ENCODE data around the gene SNHG17. TPM values are rescaled to one million over a fixed set of nuclear protein-coding genes. Genes with fewer than 3 reads are reported as not detected.

SNHG17 gene
- total RNA-seq, 1 donor from 2014 or later, result 8.0 TPM

- no peaks in the 10 kb centered on the region for H4K20me1 ChIP-seq (ENCODE audit: low read depth)
- Mint-ChIP-seq H3K27me3 (ENCODE audit: insufficient read depth, low read depth) (peaks cover 6% of the 10 kb centered on the region), H3K4me3 (peak overlapping the region; percentile 90), H3K27ac (peak overlapping the region; percentile 66), H3K9me3 (no peaks in the 10 kb centered on the region), H3K36me3 (peaks cover 21% of the 10 kb centered on the region), H3K4me1 (peaks cover 32% of the 10 kb centered on the region)
- peak overlapping the region; percentile 99 for H3K4me2 ChIP-seq
- TF ChIP-seq CTCF (IDR thresholded peaks at IDR 0.05) (peak; percentile 96), EZH2phosphoT487 (IDR thresholded peaks at IDR 0.05) (no peak)
- H3K79me2 ChIP-seq (ENCODE audit: low read depth), result peaks cover 22% of the 10 kb centered on the region
- peak overlapping the region; percentile 98 for H3K9ac ChIP-seq
- peak overlapping the region; percentile 72 for H3K27ac ChIP-seq
- no peaks in the 10 kb centered on the region for H3K36me3 ChIP-seq
- peaks cover 13% of the 10 kb centered on the region for H3K4me1 ChIP-seq
- H3K27me3 ChIP-seq, result no peaks in the 10 kb centered on the region
- H3K9me3 ChIP-seq (ENCODE audit: low read depth), result no peaks in the 10 kb centered on the region
- peaks cover 9% of the 10 kb centered on the region for H3F3A ChIP-seq (ENCODE audit: low read depth)
- DNase-seq (ENCODE audit: low spot score), result peak; percentile 97
- H2AFZ ChIP-seq (replicated peaks), result peak overlapping the region; percentile 84
- H3K4me3 ChIP-seq, result peak overlapping the region; percentile 100
Observed at GRCh38 chr20:38446441-38447209, 11.5 kb upstream of the SNHG17 start.

GRCh38 chr20:38445901-38446425 is 10.8 kb upstream of the SNHG17 start:
- Histone ChIP-seq H3K27me3 (no peaks in the 10 kb centered on the region), H3K27ac (no peak overlapping the region), H3K4me1 (peaks cover 14% of the 10 kb centered on the region), H4K20me1 (ENCODE audit: low read depth) (no peaks in the 10 kb centered on the region), H3K4me2 (peak overlapping the region; percentile 99), H3K36me3 (no peaks in the 10 kb centered on the region), H2AFZ (replicated peaks) (peak overlapping the region; percentile 74), H3K9me3 (ENCODE audit: low read depth) (no peaks in the 10 kb centered on the region), H3K79me2 (ENCODE audit: low read depth) (peaks cover 22% of the 10 kb centered on the region), H3F3A (ENCODE audit: low read depth) (peaks cover 12% of the 10 kb centered on the region), H3K4me3 (no peak overlapping the region), H3K9ac (no peak overlapping the region)
- H3K27ac Mint-ChIP-seq, result peak overlapping the region; percentile 66
- H3K27me3 Mint-ChIP-seq (ENCODE audit: insufficient read depth, low read depth), result peaks cover 5% of the 10 kb centered on the region
- peaks cover 18% of the 10 kb centered on the region for H3K36me3 Mint-ChIP-seq
- no peak for DNase-seq (ENCODE audit: low spot score)
- H3K4me1 Mint-ChIP-seq, result peaks cover 34% of the 10 kb centered on the region
- H3K4me3 Mint-ChIP-seq, result peak overlapping the region; percentile 90
- TF ChIP-seq CTCF (IDR thresholded peaks at IDR 0.05) (no peak), EZH2phosphoT487 (IDR thresholded peaks at IDR 0.05) (no peak), EZH2 (IDR thresholded peaks at IDR 0.05) (no peak)
- H3K9me3 Mint-ChIP-seq, result no peaks in the 10 kb centered on the region

- Histone ChIP-seq H3K36me3 (no peaks in the 10 kb centered on the region), H3K4me3 (no peak overlapping the region), H2AFZ (replicated peaks) (no peak overlapping the region), H3F3A (ENCODE audit: low read depth) (peaks cover 12% of the 10 kb centered on the region), H3K4me2 (no peak overlapping the region), H4K20me1 (ENCODE audit: low read depth) (no peaks in the 10 kb centered on the region), H3K27me3 (no peaks in the 10 kb centered on the region), H3K9me3 (ENCODE audit: low read depth) (no peaks in the 10 kb centered on the region), H3K4me1 (peaks cover 14% of the 10 kb centered on the region), H3K27ac (no peak overlapping the region), H3K9ac (no peak overlapping the region), H3K79me2 (ENCODE audit: low read depth) (peaks cover 22% of the 10 kb centered on the region)
- no peak for DNase-seq (ENCODE audit: low spot score)
- Mint-ChIP-seq H3K9me3 (no peaks in the 10 kb centered on the region), H3K27ac (no peak overlapping the region), H3K27me3 (ENCODE audit: insufficient read depth, low read depth) (peaks cover 3% of the 10 kb centered on the region), H3K36me3 (peaks cover 13% of the 10 kb centered on the region), H3K4me3 (peak overlapping the region; percentile 43), H3K4me1 (peaks cover 29% of the 10 kb centered on the region)
- TF ChIP-seq CTCF (IDR thresholded peaks at IDR 0.05) (no peak), EZH2phosphoT487 (IDR thresholded peaks at IDR 0.05) (no peak)
Observed at GRCh38 chr20:38445381-38445796, 10.3 kb upstream of the SNHG17 start.

All from neural progenitor cell (in vitro differentiated cells).